ENCODE data around the gene MTX3.
A peak's percentile ranks its signal among the peaks of the same experiment; 100 is the strongest.

MTX3 gene

GRCh38 chr5:79990598-79991507 lies at the start of gene MTX3:
MTX3 (minus strand) TSS chr5:79991262; CDS start chr5:79991238, 24 bp downstream.
- peak; percentile 92 for DNase-seq

- DNase-seq: no peak
Measured at GRCh38 chr5:80039650-80040049, 48.6 kb upstream of the MTX3 start.

- DNase-seq: no peak
Measured at GRCh38 chr5:80037366-80037765, 46.3 kb upstream of the MTX3 start.

- no peak for DNase-seq
Measured at GRCh38 chr5:80036615-80037014, 45.6 kb upstream of the MTX3 start.

GRCh38 chr5:80035839-80036238 lies 44.8 kb upstream of the MTX3 start:
- DNase-seq: no peak

- DNase-seq: peak; percentile 42
Measured at GRCh38 chr5:80034962-80035821, 44.1 kb upstream of the MTX3 start, which contains the start of gene THBS4. THBS4 (plus strand) TSS chr5:80035348; CDS start chr5:80035538, 190 bp downstream.

- DNase-seq: no peak
Measured at GRCh38 chr5:80034559-80034958, 43.5 kb upstream of the MTX3 start.

- DNase-seq: no peak
Measured at GRCh38 chr5:80033513-80033912, 42.5 kb upstream of the MTX3 start.

GRCh38 chr5:80031109-80031508 lies 40.0 kb upstream of the MTX3 start:
- no peak for DNase-seq

GRCh38 chr5:80026841-80027240 lies 35.8 kb upstream of the MTX3 start:
- no peak for DNase-seq

GRCh38 chr5:80025069-80025468 lies 34.0 kb upstream of the MTX3 start:
- no peak for DNase-seq

GRCh38 chr5:80010754-80011392 lies 19.8 kb upstream of the MTX3 start:
- no peak for DNase-seq

GRCh38 chr5:80008995-80009765 lies 18.1 kb upstream of the MTX3 start:
- DNase-seq: no peak

GRCh38 chr5:80002677-80003076 lies 11.6 kb upstream of the MTX3 start:
- DNase-seq: no peak

GRCh38 chr5:79999722-80000121 lies 8.7 kb upstream of the MTX3 start:
- no peak for DNase-seq

GRCh38 chr5:79992891-79993657 lies 2.0 kb upstream of the MTX3 start:
- DNase-seq: no peak

GRCh38 chr5:79990205-79990597 lies 861 bp downstream of the MTX3 start:
- no peak for DNase-seq

- DNase-seq: no peak
Measured at GRCh38 chr5:79986260-79986659, 4.8 kb downstream of the MTX3 start.

- DNase-seq: no peak
Measured at GRCh38 chr5:79985288-79985687, 5.8 kb downstream of the MTX3 start.

- no peak for DNase-seq
Measured at GRCh38 chr5:79984363-79984762, 6.7 kb downstream of the MTX3 start.

GRCh38 chr5:79983618-79984017 lies 7.4 kb downstream of the MTX3 start:
- DNase-seq: no peak

GRCh38 chr5:79982136-79982535 lies 8.9 kb downstream of the MTX3 start:
- no peak for DNase-seq
